ENCODE measurements around the gene MS4A5. TPM values are rescaled to one million over a fixed set of nuclear protein-coding genes. Genes with fewer than 3 reads are reported as not detected.
A peak's percentile ranks its signal among the peaks of the same experiment; 100 is the strongest.

The MS4A5 gene
- total and polyA plus RNA-seq, 12 donors = not detected

DNA sequence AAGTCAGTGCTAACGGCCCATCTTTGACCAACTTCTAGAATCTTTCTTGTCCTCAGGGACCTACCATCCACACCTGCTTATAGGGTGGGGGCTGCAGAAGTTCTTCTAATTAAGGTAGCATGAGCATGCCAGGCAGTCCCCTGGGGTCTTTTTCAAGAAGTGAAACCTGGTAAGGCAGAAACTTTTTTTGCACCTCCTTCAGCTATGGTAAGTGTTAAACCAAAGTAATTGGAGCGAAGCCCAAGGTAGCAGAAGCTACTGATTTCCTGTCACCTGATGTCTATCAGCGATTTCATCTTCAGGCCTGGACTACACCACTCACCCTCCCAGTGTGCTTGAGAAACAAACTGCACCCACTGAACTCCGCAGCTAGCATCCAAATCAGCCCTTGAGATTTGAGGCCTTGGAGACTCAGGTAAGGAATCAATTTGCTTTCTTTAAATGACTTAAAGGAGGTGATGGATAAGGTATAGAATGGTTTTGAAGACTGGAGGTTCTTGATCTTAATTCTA is 26.2 kb downstream of the MS4A5 start, which contains the start of gene MS4A1:
Gene MS4A1 (plus strand): TSS at position 317 of the 512 bp plus-strand sequence. CDS start 6,528 bp downstream, outside the sequence.
- no peak within 1 kb of the TSS for H3K27ac ChIP-seq
- no peaks in the 10 kb centered on the region for H3K36me3 ChIP-seq
- H3K4me1 ChIP-seq = no peaks in the 10 kb centered on the region
- intact Hi-C loops (cut with DNase I) = no loop called here
- TF ChIP-seq, protein P1, sequence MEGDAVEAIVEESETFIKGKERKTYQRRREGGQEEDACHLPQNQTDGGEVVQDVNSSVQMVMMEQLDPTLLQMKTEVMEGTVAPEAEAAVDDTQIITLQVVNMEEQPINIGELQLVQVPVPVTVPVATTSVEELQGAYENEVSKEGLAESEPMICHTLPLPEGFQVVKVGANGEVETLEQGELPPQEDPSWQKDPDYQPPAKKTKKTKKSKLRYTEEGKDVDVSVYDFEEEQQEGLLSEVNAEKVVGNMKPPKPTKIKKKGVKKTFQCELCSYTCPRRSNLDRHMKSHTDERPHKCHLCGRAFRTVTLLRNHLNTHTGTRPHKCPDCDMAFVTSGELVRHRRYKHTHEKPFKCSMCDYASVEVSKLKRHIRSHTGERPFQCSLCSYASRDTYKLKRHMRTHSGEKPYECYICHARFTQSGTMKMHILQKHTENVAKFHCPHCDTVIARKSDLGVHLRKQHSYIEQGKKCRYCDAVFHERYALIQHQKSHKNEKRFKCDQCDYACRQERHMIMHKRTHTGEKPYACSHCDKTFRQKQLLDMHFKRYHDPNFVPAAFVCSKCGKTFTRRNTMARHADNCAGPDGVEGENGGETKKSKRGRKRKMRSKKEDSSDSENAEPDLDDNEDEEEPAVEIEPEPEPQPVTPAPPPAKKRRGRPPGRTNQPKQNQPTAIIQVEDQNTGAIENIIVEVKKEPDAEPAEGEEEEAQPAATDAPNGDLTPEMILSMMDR (IDR thresholded peaks at IDR 0.05) = no peak
- H3K9me3 ChIP-seq = no peaks in the 10 kb centered on the region
- no peak for DNase-seq
- ATAC-seq = no peak
- 69 to 70% methylated on average over 4 of the region's 4 CpGs for WGBS, 2 donors
- no peaks in the 10 kb centered on the region for H3K27me3 ChIP-seq
- H3K4me3 ChIP-seq = no peak within 1 kb of the TSS

DNA sequence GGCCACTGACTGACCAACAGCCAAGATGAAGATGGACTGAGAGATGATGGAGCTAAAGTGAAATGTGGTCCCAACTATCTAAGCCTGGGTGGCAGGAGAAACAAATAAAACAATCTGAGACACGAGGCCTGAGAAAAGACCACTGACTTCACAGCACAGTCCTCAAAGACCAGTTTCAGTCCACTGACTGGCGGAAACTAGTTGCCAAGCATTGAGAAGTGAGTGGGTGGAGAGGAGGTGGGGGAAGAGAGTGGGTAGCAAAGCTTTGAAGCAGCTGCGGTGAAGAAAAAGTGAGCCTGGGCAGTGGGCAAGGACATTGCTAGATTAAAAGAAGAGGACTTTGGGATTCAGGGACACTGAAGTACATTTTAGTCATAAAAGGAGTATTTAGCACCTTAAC is 28.2 kb downstream of the MS4A5 start:
- ATAC-seq (no peak), DNase-seq (no peak)
- WGBS, 2 donors = 69 to 71% methylated on average over 3 of the region's 3 CpGs
- TF ChIP-seq, protein P1 (IDR thresholded peaks at IDR 0.05) = no peak
- H3K4me3 ChIP-seq = no peak overlapping the region
- no peaks in the 10 kb centered on the region for H3K9me3 ChIP-seq
- H3K27me3 ChIP-seq = peaks cover 0 to 4% (median 0%) of the 10 kb centered on the region in 7 donors
- no peaks in the 10 kb centered on the region for H3K36me3 ChIP-seq
- intact Hi-C loops (cut with DNase I) = no loop called here
- H3K27ac ChIP-seq = no peak overlapping the region
- H3K4me1 ChIP-seq = no peaks in the 10 kb centered on the region

DNA sequence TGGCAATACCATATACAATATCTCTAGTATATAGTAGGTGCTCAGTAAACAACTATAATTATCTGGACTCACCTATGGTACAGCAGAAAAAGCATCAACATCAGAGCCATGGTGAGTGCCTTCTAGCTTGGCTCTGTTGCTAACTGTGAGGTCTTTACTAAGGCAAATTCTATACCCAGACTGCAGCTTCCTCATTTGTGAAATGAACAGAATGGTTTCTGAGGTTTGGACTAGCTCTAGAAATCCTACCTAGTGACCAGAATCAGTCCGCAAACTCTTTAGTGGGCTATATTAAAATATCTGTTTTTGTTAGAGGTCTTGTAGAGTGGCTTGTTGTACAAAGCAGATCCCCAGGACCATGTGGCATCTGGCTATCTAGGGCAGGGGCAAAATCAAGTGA is 30.0 kb downstream of the MS4A5 start:
- no peak for DNase-seq
- intact Hi-C loops (cut with DNase I) = no loop called here
- TF ChIP-seq, protein P1 (IDR thresholded peaks at IDR 0.05) = no peak
- no peaks in the 10 kb centered on the region for H3K36me3 ChIP-seq
- no peak overlapping the region for H3K27ac ChIP-seq
- H3K27me3 ChIP-seq = peaks cover 0 to 4% (median 0%) of the 10 kb centered on the region in 7 donors
- H3K4me1 ChIP-seq = no peaks in the 10 kb centered on the region
- ATAC-seq = no peak
- no peak overlapping the region for H3K4me3 ChIP-seq
- 92 to 100% methylated on average over 1 of the region's 1 CpG for WGBS, 2 donors
- H3K9me3 ChIP-seq = no peaks in the 10 kb centered on the region

DNA sequence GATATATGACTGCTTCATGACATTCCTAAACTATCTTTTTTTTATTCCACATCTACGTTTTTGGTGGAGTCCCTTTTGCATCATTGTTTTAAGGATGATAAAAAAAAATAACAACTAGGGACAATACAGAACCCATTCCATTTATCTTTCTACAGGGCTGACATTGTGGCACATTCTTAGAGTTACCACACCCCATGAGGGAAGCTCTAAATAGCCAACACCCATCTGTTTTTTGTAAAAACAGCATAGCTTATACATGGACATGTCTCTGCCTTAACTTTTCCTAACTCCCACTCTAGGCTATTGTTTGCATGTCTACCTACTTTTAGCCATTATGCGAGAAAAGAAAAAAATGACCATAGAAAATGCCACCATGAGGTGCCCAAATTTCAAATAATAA is 39.5 kb downstream of the MS4A5 start:
- H3K9me3 ChIP-seq = no peaks in the 10 kb centered on the region
- no peaks in the 10 kb centered on the region for H3K36me3 ChIP-seq
- H3K27me3 ChIP-seq = no peaks in the 10 kb centered on the region
- no peak overlapping the region for H3K4me3 ChIP-seq
- H3K4me1 ChIP-seq = peaks cover 0 to 6% (median 0%) of the 10 kb centered on the region in 9 donors
- intact Hi-C loops (cut with DNase I) = no loop called here
- 60 to 63% methylated on average over 2 of the region's 2 CpGs for WGBS, 2 donors
- no peak for DNase-seq
- TF ChIP-seq, protein P1 (IDR thresholded peaks at IDR 0.05) = no peak
- ATAC-seq = no peak
- peak overlapping the region in 1 of 10 donors; percentile 70 for H3K27ac ChIP-seq
